GM19240 (cell line): Measurements from ENCODE around the gene METRNL.

Experiments
- DNase-seq: peaks from one replicate; pipeline ENCODE4 v3.0.0; 2011; ENCODE audit warnings: low spot score; ENCODE audit not compliant: insufficient read length

METRNL gene

GRCh38 chr17:83067071-83067717, 12.2 kb upstream of the METRNL start:
- DNase-seq, result no peak

GRCh38 chr17:83067718-83068261, 11.6 kb upstream of the METRNL start:
- DNase-seq, result no peak

GRCh38 chr17:83068641-83069570, 10.5 kb upstream of the METRNL start:
- DNase-seq, result no peak

GRCh38 chr17:83069571-83069906, 9.9 kb upstream of the METRNL start:
- no peak for DNase-seq

- no peak for DNase-seq
Measured at GRCh38 chr17:83069931-83070742, 9.3 kb upstream of the METRNL start.

- no peak for DNase-seq
Measured at GRCh38 chr17:83070800-83071341, 8.5 kb upstream of the METRNL start.

GRCh38 chr17:83071365-83071764, 8.0 kb upstream of the METRNL start:
- no peak for DNase-seq

- no peak for DNase-seq
Measured at GRCh38 chr17:83071966-83072562, 7.3 kb upstream of the METRNL start.

- no peak for DNase-seq
Measured at GRCh38 chr17:83072600-83073358, 6.6 kb upstream of the METRNL start.

- no peak for DNase-seq
Measured at GRCh38 chr17:83073389-83074063, 5.9 kb upstream of the METRNL start.

- DNase-seq, result no peak
Measured at GRCh38 chr17:83074486-83075223, 4.8 kb upstream of the METRNL start.

GRCh38 chr17:83075270-83075880, 4.0 kb upstream of the METRNL start:
- no peak for DNase-seq

GRCh38 chr17:83076938-83077337, 2.5 kb upstream of the METRNL start:
- DNase-seq, result no peak

GRCh38 chr17:83077411-83077810, 2.0 kb upstream of the METRNL start:
- no peak for DNase-seq

- DNase-seq, result no peak
Measured at GRCh38 chr17:83077939-83078338, 1.5 kb upstream of the METRNL start.

- DNase-seq, result no peak
Measured at GRCh38 chr17:83078378-83079351, 744 bp upstream of the METRNL start.
